GM21447 (cell line): Measurements from ENCODE around the gene ANKRD27.
A peak's percentile ranks its signal among the peaks of the same experiment; 100 is the strongest.
"Not testable (repeated sequence)": the region's sequence is repeated elsewhere in the genome, so short reads cannot be mapped to it uniquely, and the experiment has no call there.

Experiments used
- ATAC-seq: cut with Tn5 transposase; IDR thresholded peaks from one replicate; pipeline ENCODE4 v1.9.1; 2021; ENCODE audit not compliant: unreplicated experiment

The ANKRD27 gene

DNA sequence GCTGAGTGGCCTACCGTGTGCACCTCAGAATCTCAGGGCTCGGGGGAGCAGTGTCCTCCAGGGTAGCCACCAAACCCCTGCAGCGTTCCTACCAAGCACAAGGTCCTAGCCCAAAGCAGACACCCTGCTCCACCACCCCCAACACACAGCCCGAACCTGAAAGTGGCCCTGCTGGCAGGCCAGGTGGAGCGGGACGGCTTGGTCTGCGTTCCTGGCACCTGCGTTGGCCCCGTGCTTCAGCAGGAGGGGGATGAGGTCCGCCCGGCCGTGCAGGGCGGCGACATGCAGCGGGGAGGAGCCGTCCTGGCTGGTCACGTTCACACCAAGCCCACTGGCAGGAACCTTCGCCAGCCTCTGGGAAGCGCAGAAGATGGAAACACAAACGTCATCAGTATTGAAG lies 67.5 kb downstream of the ANKRD27 start:
- no peak for ATAC-seq

DNA sequence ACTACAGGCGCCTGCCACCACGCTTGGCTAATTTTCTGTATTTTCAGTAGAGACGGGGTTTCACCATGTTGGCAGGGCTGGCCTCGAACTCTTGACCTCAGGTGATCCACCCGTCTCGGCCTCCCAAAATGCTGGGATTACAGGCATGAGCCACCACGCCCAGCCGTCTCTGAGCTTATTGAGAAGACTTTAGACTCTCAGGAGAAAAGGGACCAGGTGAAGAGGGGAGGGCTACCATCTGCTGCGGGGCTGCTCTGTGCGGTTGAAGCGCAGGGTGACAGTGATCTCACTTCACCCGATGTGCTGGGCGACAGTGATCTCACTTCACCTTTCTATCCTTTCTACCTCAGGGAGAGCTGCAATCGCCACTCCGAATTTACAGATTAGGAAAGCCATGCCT lies 68.7 kb downstream of the ANKRD27 start:
- ATAC-seq, result no peak

DNA sequence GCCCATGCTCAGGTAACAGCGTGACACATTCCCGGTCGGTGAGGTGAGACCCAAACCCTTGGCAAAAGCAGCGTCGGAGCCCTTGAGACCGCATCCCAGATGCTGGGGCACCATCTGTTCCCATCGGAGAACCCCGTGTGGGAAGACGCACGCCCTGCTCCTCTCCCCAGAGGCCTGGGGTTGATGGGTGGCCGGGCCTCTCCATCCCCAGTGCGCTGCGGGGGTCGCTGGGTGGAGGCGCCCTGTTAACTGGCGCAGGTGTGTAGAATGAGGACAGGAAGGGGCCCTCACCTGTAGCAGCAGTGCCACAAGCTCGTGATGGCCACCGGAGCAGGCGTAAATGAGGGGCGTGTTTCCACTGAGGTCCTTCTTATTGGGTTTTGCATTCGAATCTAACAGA lies 69.4 kb downstream of the ANKRD27 start:
- ATAC-seq, result no peak

DNA sequence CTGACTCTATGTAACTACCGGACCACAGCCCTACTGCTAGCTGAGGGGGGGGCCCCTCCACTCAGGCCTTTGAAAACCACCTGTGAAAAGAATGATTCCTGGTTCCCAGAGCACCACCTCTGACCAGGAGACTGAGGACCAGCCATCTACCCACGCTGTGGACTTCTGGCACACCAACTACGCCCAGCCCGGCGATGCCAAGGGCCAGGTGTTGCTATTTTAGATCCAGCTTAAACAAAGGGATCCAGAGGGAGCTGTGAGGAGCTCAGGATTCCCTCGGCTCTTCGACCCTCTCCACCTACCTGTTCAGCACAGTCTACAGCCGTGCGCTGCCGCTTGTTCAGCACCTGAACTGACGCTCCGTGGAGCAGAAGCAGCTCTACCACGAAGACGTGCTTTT lies 71.0 kb downstream of the ANKRD27 start:
- no peak for ATAC-seq

DNA sequence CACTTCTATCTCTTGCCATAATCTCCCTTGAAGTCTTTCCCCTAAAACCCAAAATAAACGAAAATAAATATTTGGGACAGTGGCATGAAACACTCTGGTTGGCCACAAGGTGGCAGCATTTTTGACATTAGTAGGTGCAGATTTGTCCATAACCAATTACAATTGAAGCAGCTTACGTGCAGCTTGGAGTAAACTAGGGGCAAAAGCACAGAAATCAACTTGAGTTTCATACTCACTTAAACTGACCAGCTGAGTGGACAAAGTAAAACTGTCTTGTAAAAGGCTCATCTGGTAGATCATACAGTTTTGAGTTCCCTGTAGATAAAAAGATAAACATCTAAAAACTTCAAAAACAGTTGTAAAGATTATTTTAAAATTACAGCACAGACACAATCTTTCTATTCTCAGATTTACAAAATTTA lies 75.2 kb downstream of the ANKRD27 start:
- ATAC-seq, result no peak

DNA sequence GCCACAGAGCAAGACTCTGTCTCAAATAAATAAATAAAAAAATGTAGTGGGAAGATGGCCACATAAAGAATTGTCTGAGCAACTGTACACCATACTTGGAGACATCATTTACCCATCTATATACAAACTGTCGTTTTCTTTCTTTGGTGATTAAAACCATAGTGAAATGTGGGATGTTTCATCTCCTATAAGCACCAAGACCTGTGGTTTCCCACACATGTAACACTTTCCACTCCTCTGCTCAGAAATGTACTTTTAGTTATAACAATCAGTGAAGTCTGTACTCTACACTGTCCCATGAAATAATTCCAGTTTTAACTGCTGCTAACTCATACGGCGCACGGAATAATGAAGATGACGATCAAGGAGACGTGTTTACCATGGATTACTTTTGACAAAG lies 75.7 kb downstream of the ANKRD27 start:
- ATAC-seq, result no peak

DNA sequence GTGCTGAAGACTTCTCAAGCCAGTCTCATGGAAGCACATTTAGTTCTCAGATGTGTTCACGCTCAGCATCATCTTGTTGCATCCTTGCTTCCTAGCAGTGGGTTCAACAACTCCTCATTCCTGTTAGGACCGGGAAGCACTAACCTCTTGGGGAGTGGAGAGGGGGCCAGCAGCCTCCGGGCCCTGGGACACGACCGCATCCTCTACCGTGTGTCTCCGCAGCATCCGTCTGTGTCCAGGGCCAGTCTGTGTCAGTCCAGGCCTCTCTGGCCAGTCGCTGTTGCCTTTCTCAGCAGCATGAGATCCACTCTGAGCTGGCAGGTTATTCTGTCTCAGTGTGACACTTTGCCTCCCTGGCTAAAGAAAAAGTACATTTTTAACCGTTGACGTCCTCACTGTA lies 77.0 kb downstream of the ANKRD27 start:
- ATAC-seq, result no peak

DNA sequence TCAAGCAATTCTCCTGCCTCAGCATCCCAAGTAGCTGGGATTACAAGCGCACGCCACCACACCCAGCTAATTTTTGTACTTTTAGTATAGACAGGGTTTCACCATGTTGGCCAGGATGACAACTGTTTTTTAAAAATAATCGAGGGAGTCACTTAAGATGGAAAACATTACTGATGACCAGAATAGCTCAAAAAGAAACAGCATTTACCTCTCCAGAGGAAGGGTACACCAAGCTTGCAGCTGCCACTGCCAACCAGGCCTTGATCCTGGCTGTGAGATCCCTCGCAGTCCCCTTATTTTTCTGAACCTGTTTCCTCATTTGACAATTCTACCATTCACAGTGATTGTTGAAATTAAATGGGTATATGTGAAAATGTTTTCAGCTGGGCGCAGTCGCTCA lies 79.5 kb downstream of the ANKRD27 start:
- ATAC-seq, result no peak

DNA sequence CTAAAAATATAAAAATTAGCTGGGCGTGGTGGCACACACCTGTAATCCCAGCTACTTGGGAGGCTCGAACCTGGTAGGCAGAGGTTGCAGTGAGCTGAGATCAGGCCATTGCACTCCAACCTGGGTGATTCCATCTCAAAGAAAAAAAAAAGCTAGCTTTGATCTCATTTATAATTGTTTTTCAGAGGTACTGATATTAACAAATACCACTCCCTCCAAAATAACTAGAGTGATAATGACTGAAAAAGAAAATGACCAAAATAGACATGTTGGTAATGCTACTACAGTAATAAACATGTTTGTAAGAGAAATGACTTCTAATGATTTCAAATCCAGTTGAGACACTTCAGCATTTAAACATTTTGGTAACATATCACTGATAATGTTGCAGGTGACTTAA lies 81.0 kb downstream of the ANKRD27 start:
- no peak for ATAC-seq

DNA sequence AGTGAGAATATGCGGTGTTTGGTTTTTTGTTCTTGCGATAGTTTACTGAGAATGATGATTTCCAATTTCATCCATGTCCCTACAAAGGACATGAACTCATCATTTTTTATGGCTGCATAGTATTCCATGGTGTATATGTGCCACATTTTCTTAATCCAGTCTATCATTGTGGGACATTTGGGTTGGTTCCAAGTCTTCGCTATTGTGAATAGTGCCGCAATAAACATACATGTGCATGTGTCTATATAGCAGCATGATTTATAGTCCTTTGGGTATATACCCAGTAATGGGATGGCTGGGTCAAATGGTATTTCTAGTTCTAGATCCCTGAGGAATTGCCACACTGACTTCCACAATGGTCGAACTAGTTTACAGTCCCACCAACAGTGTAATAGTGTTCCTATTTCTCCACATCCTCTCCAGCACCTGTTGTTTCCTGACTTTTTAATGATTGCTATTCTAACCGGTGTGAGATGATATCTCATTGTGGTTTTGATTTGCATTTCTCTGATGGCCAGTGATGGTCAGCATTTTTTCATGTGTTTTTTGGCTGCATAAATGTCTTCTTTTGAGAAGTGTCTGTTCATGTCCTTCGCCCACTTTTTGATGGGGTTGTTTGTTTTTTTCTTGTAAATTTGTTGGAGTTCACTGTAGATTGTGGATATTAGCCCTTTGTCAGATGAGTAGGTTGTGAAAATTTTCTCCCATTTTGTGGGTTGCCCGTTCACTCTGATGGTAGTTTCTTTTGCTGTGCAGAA lies 87.1 kb downstream of the ANKRD27 start:
- not testable (repeated sequence) for ATAC-seq

DNA sequence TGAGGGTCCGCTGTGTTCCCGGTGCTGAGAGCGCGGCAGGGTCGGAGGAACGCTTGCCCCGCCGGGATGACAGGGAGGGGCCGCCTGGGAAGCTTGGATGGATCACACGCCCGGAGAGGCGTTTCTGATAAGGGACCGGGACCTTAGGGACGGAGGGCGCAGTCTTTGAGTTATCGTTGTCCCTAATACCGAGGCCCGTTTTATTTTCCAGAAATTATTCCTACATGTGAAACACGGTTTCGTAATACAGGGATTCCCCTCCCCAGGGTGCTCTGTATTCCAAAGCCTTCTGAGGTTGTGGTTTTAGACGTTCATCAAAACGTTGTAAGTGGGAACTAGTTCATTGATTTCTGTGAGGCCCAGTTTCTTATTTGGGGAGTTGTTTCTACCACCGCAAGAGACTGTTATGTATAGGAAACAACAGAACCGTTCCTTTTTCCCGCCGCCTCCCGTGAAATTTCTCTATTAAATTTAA lies 93.2 kb downstream of the ANKRD27 start:
- ATAC-seq, result peak; percentile 16

DNA sequence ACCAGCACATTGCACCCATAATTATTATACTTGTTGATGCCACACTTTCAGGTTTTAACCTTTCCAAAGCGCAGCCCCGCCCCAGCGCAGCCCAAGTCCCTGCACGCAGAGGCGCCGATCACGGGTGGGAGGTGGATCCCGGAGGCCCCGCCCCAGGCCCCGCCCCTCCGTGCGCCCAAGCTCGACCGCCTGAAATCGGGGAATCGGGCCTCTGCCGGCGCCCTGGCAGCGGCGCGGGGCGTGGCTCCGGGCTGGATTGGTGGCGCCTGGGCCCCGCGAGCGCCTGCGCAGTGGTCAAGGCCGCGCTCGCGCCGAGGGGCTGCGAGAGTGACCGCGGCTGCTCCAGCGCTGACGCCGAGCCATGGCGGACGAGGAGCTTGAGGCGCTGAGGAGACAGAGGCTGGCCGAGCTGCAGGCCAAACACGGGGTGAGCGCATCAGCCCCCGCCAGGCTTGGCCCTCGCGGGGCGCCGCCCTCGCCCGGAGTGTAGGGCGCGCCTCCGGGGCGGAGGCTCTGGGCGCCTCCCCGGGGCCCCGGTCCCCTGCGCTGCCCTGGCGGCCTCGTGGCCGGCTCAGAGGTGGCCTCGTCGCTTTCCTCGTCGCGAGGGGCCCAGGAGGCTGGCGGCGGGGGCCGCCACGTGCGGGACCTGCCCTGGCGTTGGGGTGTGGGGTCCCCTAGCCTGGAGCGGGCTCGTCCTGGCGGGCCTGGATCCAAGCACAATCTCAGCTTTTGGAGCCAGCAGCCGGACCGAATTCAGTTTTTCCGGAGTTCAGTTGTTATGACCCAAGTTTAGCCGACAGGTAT lies 93.9 kb downstream of the ANKRD27 start, which contains the start of gene PDCD5:
TSS of gene PDCD5 (plus strand) at position 290 of the 804 bp plus-strand sequence. CDS start at position 362, 72 bp downstream.
- peak; percentile 86 for ATAC-seq

DNA sequence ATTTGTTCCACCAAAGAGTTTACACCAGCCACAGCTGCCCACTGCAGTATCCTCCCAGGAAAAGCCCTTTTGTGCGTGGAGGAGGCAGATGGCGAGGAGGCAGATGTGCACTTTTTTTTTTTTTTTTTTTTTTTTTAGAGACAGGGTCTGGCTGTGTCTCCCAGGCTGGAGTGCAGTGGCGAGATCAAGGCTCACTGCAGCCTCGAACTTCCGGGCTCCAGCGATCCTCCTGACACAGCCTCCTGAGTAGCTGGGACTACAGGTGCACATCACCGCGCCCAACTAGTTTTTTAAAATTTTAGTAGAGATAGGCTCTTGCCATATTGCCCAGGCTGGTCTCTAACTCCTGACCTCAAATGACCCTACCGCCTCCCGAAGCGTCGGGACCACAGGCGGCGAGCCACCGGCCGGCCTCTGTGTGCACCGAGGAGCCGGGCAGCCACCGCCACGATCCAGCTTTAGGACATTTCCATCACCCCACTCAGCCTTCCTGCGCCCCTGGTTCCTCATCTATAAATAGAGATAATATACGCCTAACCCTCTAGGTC lies 94.6 kb downstream of the ANKRD27 start:
- ATAC-seq, result peak; percentile 29

DNA sequence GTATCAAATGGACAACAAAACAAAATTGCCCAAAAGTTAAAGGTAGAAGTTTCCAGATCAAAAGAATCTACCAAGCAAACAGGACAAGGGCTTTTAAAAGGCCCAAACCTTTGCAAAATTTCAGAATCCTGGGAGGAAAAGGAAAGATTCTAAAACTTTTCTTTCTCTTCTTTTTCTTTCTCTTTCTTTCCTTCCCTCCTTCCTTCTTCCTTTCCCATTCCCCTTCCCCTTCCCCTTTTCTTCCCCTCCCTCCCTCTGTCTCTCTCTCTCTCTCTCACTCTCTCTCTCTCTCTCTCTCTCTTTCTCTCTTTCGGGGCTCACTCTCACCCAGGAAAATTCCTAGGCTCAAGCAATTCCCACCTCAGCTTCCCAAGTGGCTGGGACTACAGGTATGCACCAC lies 98.2 kb downstream of the ANKRD27 start:
- ATAC-seq, result no peak

DNA sequence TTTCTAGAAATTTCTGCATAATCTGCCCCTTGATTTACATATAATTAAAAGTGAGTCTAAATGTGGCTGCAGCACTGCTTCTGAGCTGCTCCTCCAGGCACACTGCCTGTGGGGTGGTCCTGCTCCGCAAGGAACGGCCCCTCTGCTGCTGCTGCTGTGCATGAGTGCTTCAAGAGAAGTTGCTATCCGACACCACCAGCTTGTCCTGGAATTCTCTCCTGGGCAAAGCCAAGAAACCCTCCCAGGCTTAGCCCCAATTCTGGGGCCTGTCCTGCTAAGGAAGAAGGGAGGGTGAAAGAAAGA lies 101.5 kb downstream of the ANKRD27 start:
- no peak for ATAC-seq

DNA sequence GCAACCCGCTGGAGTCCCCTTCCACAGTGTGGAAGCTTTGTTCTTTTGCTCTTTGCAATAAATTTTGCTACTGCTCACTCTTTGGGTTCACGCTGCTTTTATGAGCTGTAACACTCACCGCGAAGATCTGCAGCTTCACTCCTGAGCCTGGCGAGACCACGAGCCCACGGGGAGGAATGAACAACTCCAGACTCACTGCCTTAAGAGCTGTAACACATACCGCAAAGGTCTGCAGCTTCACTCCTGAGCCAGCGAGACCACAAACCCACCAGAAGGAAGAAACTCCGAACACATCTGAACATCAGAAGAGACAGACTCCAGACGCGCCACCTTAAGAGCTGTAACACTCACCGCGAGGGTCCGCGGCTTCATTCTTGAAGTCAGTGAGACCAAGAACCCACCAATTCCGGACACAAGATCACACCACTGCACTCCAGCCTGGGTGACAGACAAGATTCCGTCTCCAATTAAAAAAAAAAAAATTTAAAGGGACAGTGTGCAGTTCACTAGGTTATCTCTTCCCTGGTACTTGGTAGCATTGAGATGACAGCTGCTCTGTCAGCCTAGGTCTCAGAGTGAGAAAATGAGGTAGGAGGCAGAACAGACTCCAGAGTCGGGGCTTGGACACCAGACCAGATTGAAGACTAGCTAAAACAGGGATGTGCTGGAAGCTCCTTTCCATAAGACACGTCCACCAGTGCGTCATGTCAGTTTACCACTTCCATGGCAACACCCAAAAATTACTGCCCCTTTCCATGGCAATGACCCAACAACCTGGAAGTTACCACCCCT lies 102.1 kb downstream of the ANKRD27 start:
- ATAC-seq, result not testable (repeated sequence)

DNA sequence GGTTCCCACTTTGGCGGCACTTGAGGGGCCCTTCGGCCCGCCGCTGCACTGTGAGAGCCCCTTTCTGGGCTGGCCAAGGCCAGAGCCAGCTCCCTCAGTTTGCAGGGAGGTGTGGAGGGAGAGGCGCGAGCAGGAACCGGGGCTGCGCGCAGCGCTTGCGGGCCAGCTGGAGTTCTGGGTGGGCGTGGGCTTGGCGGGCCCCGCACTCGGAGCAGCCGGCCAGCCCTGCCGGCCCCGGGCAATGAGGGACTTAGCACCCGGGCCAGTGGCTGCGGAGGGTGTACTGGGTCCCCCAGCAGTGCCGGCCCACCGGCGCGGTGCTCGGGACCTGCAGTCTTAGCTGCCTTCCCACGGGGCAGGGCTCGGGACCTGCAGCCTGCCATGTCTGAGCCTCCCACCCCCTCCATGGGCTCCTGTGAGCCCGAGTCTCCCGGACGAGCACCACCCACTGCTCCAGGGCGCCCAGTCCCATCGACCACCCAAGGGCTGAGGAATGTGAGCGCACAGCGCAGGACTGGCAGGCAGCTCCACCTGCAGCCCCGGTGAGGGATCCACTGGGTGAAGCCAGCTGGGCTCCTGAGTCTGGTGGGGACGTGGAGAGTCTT lies 103.4 kb downstream of the ANKRD27 start:
- not testable (repeated sequence) for ATAC-seq

DNA sequence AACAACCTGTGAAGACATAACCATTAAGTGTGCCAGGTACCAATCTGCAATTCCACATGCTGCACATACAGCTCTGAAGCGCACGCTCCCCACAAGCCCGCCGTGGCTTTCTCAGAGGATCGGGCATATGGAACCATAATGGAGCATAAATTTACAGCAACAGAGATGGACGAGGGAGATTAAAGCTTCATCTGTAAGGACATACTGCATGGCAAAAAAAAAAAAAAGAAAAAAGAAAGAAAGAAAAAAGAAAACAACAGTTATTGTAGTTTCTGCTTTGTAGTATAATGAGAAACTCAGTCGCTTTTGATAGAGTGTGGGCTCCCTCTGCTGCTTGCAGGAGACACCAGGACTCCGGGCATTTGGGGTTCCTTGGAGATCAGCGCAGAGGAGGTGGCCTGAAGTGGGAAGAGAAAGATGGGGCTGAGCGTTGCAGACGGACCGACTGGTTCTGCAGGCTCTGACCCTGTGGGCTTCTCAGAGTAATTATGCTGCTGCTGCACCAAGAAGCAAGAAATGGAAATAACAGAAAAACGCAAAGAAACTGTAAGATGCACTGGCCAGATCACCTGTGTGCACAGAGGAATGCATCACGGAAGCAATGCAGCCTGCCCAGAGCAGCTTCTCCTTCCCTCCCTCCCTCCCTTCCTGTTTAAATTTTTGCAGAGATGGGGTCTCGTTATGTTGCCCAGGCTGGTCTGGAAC lies 104.7 kb downstream of the ANKRD27 start:
- ATAC-seq, result no peak

DNA sequence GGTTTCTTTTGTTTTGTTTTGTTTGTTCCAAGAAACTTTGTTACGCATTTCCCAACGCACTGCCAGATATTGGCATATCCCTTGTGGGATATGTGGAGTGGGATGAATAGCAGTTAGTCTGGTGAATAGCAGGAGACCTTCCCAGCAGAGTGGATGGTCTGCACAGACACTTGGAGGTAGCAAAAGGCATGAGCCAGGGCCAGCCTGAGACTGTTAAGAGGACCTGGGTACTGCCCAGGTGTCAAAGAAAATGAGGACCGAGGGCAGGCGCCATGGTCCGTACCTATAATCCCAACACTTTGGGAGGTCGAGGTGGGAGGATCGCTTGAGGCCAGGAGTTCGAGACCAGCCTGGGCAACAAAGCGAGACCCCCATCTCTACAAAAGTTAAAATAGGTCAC lies 107.5 kb downstream of the ANKRD27 start:
- no peak for ATAC-seq

DNA sequence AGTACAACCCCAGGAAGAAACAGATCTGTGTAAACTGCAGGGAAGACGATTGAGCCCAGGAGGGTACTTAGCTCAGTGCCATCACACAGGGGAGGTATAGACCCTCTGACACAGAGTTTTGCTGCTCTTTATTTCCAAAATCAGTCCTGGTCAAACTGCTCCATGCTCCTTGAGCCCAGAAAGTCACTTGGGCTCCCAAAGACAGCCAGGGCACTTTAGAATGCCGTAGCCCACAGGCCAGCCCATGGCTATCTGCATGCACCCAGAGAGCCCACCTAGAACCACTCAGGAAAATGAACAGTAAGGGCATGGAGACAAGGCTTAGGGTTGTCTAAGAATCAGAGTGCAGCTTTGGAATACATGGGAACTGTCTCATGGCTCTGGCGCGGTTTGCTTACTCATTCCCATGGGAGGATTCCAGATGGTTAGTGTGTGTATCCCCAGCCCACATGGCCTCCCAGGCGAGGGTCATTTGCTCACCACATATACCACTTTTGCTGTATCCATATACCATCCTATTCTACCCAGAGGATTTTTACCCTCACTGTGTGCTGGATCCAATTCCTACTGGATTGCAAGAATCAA lies 108.6 kb downstream of the ANKRD27 start:
- ATAC-seq, result no peak
